Nephron (organoid): ENCODE data around the gene STAMBP.
A peak's percentile ranks its signal among the peaks of the same experiment; 100 is the strongest.

ENCODE experiments used
- H3K27ac Mint-ChIP-seq, 3 experiments: 2 replicates each; pipeline ENCODE4 v1.8.0; 2020; ENCODE audit warnings: mixed read lengths in 3 of 3, mild to moderate bottlenecking in 2 of 3, moderate library complexity in 1 of 3
- H3K27me3 Mint-ChIP-seq: 2 replicates; pipeline ENCODE4 v1.8.0; 2021; ENCODE audit warnings: low read depth, mild to moderate bottlenecking, moderate library complexity, mixed read lengths
- H3K36me3 Mint-ChIP-seq: 2 replicates; pipeline ENCODE4 v1.8.0; 2020; ENCODE audit warnings: low read depth, mixed read lengths
- H3K4me1 Mint-ChIP-seq: 2 replicates; pipeline ENCODE4 v1.8.0; 2020; ENCODE audit warnings: mixed read lengths
- H3K4me3 Mint-ChIP-seq, 3 experiments: 2 replicates each; pipeline ENCODE4 v1.8.0; 2020; ENCODE audit warnings: mild to moderate bottlenecking in 3 of 3, mixed read lengths in 3 of 3, moderate library complexity in 2 of 3
- H3K9me3 Mint-ChIP-seq: 2 replicates; pipeline ENCODE4 v1.8.0; 2020; ENCODE audit warnings: mixed read lengths
- TF ChIP-seq, protein P1 (sequence below), 3 experiments: fragments of 200-600 bp; sonication (generic); IDR thresholded peaks; one replicate each; pipeline ENCODE4 v1.5.0; 2021; ENCODE audit warnings: antibody characterized with exemption in 3 of 3; ENCODE audit not compliant: unreplicated experiment in 3 of 3

Gene STAMBP

DNA sequence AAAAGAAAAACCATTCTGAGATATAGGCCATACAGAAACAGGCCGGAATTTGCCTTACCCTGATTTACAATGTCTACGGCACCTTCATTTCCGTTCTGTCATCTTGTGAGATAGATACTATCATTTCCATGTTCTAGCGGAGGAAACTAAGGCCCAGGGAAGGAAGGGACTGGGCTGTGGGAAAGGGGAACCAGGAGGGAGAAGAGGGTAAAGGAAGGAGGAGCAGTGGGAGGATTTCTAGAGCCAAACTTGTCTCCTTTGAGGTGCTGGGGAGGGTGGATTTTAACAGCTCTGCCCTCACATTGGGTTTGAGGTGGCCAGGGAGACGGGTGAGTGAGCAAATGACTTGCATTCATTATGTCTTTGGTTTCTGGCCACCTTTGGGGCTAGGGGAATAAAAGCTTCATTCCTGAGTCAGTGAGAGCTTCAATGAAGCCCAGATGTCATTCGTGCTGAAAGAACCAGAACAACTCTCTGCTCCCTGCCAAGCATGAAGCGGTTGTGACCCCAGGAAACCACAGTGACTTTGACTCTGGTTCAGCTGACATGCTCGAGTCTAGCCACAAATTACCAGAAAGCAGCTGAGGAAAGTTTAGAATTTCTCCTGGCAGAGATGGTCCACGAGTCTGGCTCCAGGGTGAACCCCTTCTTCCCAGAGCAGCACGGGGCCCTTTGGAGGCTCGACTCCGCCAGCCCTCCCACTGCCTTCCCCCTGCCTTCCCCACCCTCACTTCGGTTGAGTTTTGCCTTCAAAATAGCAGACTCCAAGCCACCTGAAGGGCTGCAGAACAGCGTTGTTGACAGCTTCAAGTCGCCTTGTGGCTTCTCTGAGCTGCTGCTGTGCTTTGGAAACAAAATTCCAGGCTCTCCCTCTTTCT is 67.8 kb downstream of the STAMBP start:
- TF ChIP-seq, protein P1, sequence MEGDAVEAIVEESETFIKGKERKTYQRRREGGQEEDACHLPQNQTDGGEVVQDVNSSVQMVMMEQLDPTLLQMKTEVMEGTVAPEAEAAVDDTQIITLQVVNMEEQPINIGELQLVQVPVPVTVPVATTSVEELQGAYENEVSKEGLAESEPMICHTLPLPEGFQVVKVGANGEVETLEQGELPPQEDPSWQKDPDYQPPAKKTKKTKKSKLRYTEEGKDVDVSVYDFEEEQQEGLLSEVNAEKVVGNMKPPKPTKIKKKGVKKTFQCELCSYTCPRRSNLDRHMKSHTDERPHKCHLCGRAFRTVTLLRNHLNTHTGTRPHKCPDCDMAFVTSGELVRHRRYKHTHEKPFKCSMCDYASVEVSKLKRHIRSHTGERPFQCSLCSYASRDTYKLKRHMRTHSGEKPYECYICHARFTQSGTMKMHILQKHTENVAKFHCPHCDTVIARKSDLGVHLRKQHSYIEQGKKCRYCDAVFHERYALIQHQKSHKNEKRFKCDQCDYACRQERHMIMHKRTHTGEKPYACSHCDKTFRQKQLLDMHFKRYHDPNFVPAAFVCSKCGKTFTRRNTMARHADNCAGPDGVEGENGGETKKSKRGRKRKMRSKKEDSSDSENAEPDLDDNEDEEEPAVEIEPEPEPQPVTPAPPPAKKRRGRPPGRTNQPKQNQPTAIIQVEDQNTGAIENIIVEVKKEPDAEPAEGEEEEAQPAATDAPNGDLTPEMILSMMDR (IDR thresholded peaks at IDR 0.05; ENCODE audit: unreplicated experiment in 3 of 3): no peak
- Mint-ChIP-seq H3K36me3 (no peaks in the 10 kb centered on the region), H3K4me1 (peaks cover 25% of the 10 kb centered on the region), H3K27ac (peak overlapping the region in 1 of 3 experiments; percentile 16), H3K27me3 (peaks cover 7% of the 10 kb centered on the region), H3K9me3 (no peaks in the 10 kb centered on the region), H3K4me3 (no peak overlapping the region)

DNA sequence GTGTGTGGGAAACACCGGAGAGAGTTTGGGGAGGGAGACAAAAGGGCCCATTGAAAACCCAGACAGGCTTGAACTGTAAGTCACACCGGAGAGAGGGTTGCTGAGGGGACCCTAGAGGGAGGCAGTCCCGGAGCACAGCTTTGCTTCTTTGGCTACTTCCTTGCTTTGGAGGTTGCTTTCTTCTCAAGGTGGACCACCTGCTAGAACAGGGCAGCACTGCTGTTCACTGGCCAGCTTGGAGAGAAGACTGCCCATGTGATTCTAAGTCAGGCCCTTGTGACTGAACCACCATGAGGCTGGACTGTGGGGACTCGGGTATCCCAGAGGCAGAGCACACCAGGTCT is 68.5 kb downstream of the STAMBP start:
- no peak overlapping the region for H3K27ac Mint-ChIP-seq
- peaks cover 6% of the 10 kb centered on the region for H3K27me3 Mint-ChIP-seq
- TF ChIP-seq, protein P1 (IDR thresholded peaks at IDR 0.05; ENCODE audit: unreplicated experiment in 3 of 3): no peak
- H3K36me3 Mint-ChIP-seq: no peaks in the 10 kb centered on the region
- H3K4me1 Mint-ChIP-seq: peaks cover 27% of the 10 kb centered on the region
- no peaks in the 10 kb centered on the region for H3K9me3 Mint-ChIP-seq
- no peak overlapping the region for H3K4me3 Mint-ChIP-seq

DNA sequence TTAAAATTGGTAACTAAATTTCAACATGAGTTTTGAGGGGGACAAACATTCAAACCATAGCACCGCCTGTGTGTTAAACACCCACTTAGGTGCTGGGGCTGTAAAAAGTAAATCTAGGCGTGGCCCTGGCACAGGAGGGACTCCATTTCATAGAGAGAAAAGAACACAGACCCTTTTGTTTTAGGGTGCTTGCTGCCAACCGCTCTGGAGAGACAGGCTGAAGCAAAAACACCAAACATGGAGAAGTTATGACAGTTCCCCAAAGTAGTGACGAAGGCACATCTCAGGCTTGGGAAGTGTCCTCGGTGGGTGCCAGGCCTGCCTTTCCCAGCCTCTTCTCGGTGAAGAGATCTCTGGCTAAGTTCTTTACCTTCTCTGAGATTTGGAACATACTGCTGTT is 69.2 kb downstream of the STAMBP start:
- Mint-ChIP-seq H3K27ac (no peak overlapping the region), H3K36me3 (no peaks in the 10 kb centered on the region), H3K4me1 (peaks cover 25% of the 10 kb centered on the region), H3K9me3 (no peaks in the 10 kb centered on the region), H3K27me3 (peaks cover 6% of the 10 kb centered on the region), H3K4me3 (no peak overlapping the region)
- TF ChIP-seq, protein P1 (IDR thresholded peaks at IDR 0.05; ENCODE audit: unreplicated experiment in 3 of 3): no peak

DNA sequence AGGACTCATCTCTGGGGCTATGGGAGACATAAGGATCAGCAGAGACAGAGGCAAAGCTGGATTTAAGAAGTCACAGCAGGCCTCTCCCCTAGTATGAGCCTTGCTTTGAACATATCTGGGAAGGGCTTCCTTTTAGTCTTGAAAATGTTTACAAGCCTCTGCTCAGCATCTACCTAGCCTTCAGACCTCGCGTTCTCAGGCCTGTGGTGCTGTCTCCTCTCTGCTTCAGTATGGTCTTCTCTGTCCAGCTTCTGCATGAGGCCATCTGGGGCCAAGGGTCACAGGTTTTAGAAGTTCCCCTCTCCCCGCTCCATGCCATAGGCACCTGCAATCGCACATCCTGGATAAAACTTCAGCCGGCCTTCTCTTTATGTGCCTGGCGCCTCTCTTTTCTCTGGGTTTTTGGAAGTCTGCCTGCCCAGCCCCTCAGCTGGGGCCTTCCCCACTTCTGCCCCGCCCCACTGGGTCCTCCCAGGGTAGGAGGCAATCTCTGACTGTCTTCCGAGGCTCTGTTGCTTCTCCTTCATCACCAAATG is 71.1 kb downstream of the STAMBP start:
- TF ChIP-seq, protein P1 (IDR thresholded peaks at IDR 0.05; ENCODE audit: unreplicated experiment in 3 of 3): no peak
- Mint-ChIP-seq H3K4me3 (no peak overlapping the region), H3K4me1 (peaks cover 21% of the 10 kb centered on the region), H3K27me3 (peaks cover 6% of the 10 kb centered on the region), H3K36me3 (no peaks in the 10 kb centered on the region), H3K27ac (no peak overlapping the region), H3K9me3 (no peaks in the 10 kb centered on the region)

DNA sequence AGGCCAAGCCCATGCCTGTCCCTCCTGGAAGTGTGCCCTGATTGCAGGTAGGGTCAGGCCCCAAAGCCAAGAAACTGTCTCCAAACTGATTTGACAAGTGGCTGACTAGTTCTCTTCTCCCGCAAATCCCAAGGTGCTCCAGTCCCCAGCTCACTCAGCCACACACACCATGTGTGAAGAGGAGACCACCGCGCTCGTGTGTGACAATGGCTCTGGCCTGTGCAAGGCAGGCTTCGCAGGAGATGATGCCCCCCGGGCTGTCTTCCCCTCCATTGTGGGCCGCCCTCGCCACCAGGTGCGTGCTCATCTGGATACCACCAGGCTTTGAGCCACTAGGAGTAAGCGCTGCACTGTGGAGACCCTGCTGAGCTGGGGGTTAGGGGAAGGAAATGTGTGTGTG is 72.4 kb downstream of the STAMBP start:
- peaks cover 15% of the 10 kb centered on the region for H3K4me1 Mint-ChIP-seq
- H3K36me3 Mint-ChIP-seq: no peaks in the 10 kb centered on the region
- H3K9me3 Mint-ChIP-seq: no peaks in the 10 kb centered on the region
- H3K4me3 Mint-ChIP-seq: no peak overlapping the region
- H3K27ac Mint-ChIP-seq: no peak overlapping the region
- TF ChIP-seq, protein P1 (IDR thresholded peaks at IDR 0.05; ENCODE audit: unreplicated experiment in 3 of 3): no peak
- peaks cover 5% of the 10 kb centered on the region for H3K27me3 Mint-ChIP-seq

DNA sequence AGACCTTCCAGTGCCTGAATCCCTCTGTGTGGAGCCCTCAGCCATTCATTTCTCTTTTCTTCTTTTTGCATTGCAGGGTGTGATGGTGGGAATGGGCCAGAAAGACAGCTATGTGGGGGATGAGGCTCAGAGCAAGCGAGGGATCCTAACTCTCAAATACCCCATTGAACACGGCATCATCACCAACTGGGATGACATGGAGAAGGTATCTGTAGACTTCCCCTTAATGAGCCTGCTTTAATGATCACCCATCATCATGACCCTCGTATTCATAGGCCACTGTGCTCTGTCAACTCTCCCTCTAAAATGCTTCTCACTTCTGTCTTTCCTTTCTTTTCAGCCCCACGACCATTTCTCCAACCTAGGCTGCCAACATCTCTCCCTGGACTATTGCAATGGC is 73.5 kb downstream of the STAMBP start:
- Mint-ChIP-seq H3K36me3 (no peaks in the 10 kb centered on the region), H3K27ac (no peak overlapping the region), H3K9me3 (no peaks in the 10 kb centered on the region), H3K4me3 (no peak overlapping the region), H3K27me3 (no peaks in the 10 kb centered on the region), H3K4me1 (peaks cover 15% of the 10 kb centered on the region)
- TF ChIP-seq, protein P1 (IDR thresholded peaks at IDR 0.05; ENCODE audit: unreplicated experiment in 3 of 3): no peak
